HEK293T (cell line): ENCODE results near the gene ACADS.

Experiments
- CTCF ChIA-PET: fragments of 350-600 bp; formaldehyde crosslinking; extraction: SDS; loops from one replicate; lab custom pipeline; 2021; ENCODE audit warnings: antibody characterized with exemption, inconsistent platforms; lab: Yijun Ruan, JAX
- POLR2A ChIA-PET: fragments of 350-600 bp; formaldehyde crosslinking; extraction: SDS; loops from one replicate; lab custom pipeline; 2020; ENCODE audit warnings: antibody characterized with exemption, inconsistent platforms; lab: Yijun Ruan, JAX
- DNase-seq: peaks from one replicate; pipeline ENCODE4 v3.0.0; 2012; ENCODE audit warnings: mixed read lengths; ENCODE audit errors: extremely low spot score
- ARNT ChIP-seq: fragments of 450-650 bp; IDR thresholded peaks from 2 replicates; pipeline ENCODE4 v1.6.1; 2017; ENCODE audit warnings: mild to moderate bottlenecking
- BHLHE40 ChIP-seq: fragments of 450-650 bp; IDR thresholded peaks from 2 replicates; pipeline ENCODE4 v1.6.1; 2016; ENCODE audit warnings: mild to moderate bottlenecking, moderate library complexity, borderline replicate concordance
- CTBP1 ChIP-seq: fragments of 450-650 bp; IDR thresholded peaks from 2 replicates; pipeline ENCODE4 v1.6.1; 2016; ENCODE audit warnings: borderline replicate concordance
- ELF4 ChIP-seq: fragments of 450-650 bp; IDR thresholded peaks from 2 replicates; pipeline ENCODE4 v1.6.1; 2017; ENCODE audit warnings: antibody characterized with exemption
- FOXA1 ChIP-seq: fragments of 450-650 bp; IDR thresholded peaks from 2 replicates; pipeline ENCODE4 v1.6.1; 2016; ENCODE audit warnings: mild to moderate bottlenecking
- FOXK2 ChIP-seq: fragments of 450-650 bp; IDR thresholded peaks from 2 replicates; pipeline ENCODE4 v1.6.1; 2016; ENCODE audit warnings: mild to moderate bottlenecking
- FOXM1 ChIP-seq: fragments of 450-650 bp; IDR thresholded peaks from 2 replicates; pipeline ENCODE4 v1.6.1; 2017; ENCODE audit warnings: mild to moderate bottlenecking, borderline replicate concordance
- HDGF ChIP-seq: fragments of 450-650 bp; IDR thresholded peaks from 2 replicates; pipeline ENCODE4 v1.6.1; 2017; ENCODE audit warnings: antibody characterized with exemption, borderline replicate concordance
- L3MBTL2 ChIP-seq: fragments of 450-650 bp; conservative IDR thresholded peaks from 2 replicates; pipeline ENCODE4 v1.6.1; 2016; ENCODE audit warnings: mild to moderate bottlenecking
- LEF1 ChIP-seq: fragments of 450-650 bp; IDR thresholded peaks from 2 replicates; pipeline ENCODE4 v1.6.1; 2017; ENCODE audit warnings: mild to moderate bottlenecking, borderline replicate concordance
- NFRKB ChIP-seq: fragments of 450-650 bp; IDR thresholded peaks from 2 replicates; pipeline ENCODE4 v1.6.1; 2016; ENCODE audit warnings: mild to moderate bottlenecking, moderate library complexity
- PKNOX1 ChIP-seq: fragments of 450-650 bp; IDR thresholded peaks from 2 replicates; pipeline ENCODE4 v1.6.1; 2016
- SP1 ChIP-seq: fragments of 450-650 bp; IDR thresholded peaks from 2 replicates; pipeline ENCODE4 v1.6.1; 2017
- SUZ12 ChIP-seq: fragments of 450-650 bp; IDR thresholded peaks from 2 replicates; pipeline ENCODE4 v1.6.1; 2016; ENCODE audit warnings: mild to moderate bottlenecking
- TARDBP ChIP-seq: fragments of 450-650 bp; IDR thresholded peaks from 2 replicates; pipeline ENCODE4 v1.6.1; 2016
- ZNF384 ChIP-seq: fragments of 450-650 bp; IDR thresholded peaks from 2 replicates; pipeline ENCODE4 v1.6.1; 2016

The ACADS gene

GRCh38 chr12:120719496-120720233, 6.0 kb upstream of the ACADS start:
- TF ChIP-seq FOXM1 (no peak), ARNT (no peak), SP1 (no peak), PKNOX1 (no peak), ZNF384 (no peak), FOXK2 (no peak), LEF1 (no peak), TARDBP (no peak), L3MBTL2 (no peak), BHLHE40 (no peak), FOXA1 (no peak), ELF4 (no peak), HDGF (no peak), NFRKB (no peak), SUZ12 (no peak), CTBP1 (no peak)
- POLR2A ChIA-PET: interaction anchor here (1.5 kb wide), 1 partner anchor 10 kb away, joined by 6 read pairs; no protein-coding TSS in a partner anchor
- CTCF ChIA-PET: interaction anchor here (0.7 to 1.1 kb wide), 2 partner anchors 136 to 138 kb away, joined by 3 read pairs; partner anchors contain the start of gene POP5

DNA sequence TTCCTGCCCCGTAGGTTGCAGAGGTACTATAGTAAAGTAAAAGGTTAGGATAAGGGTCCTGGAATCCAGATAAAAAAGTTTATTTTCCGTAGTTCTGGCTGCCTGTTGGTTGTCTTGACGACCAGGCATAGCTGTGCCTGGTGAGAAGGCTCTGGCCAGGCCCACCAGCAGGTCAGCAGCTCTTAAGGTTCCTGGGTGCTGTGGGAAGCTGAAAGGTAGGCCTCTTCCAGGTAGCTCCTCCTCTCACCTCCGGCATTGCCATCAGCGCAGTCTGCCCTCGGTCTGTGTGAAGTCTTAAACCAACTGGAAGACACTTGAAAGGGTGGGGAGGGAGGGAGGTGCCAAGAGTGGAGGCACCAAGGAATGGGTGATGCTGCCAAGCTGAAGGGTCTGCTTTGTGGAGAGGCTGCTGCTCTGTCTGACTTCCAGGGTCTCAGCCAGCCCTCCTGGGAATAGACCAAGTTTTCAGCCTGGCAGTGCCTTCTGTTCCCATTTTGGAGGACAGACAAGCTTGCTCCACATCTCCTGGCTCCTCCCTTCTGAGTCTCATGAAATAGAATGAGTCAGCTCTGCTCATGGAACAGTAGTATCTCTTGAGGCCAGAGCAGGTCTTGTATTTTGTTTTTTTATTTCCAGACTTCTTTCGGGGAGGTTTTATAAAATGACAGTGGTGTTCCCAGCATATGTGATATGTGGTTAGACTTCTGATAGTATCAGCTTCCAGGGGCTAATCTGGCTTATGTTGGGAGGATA, 5.2 kb upstream of the ACADS start:
- ChIA-PET POLR2A (interaction anchor here (1.5 kb wide), 1 partner anchor 11 kb away, joined by 6 read pairs; no protein-coding TSS in a partner anchor), CTCF (interaction anchor here (0.7 to 1.1 kb wide), 2 partner anchors 137 to 139 kb away, joined by 3 read pairs; partner anchors contain the start of gene POP5)
- no peak for DNase-seq
- TF ChIP-seq SUZ12 (no peak), FOXK2 (no peak), ELF4 (no peak), TARDBP (no peak), PKNOX1 (no peak), L3MBTL2 (no peak), ARNT (no peak), FOXA1 (no peak), FOXM1 (no peak), NFRKB (no peak), ZNF384 (no peak), CTBP1 (no peak), BHLHE40 (no peak), SP1 (no peak), LEF1 (no peak), HDGF (no peak)

More at GRCh38 chr12:120719496-120720233, 6.0 kb upstream of the ACADS start:
- DNase-seq: no peak

- TF ChIP-seq PKNOX1: no peak
- no peak for TF ChIP-seq SUZ12
- no peak for TF ChIP-seq FOXA1
- no peak for TF ChIP-seq L3MBTL2
- TF ChIP-seq LEF1: no peak
- no peak for TF ChIP-seq TARDBP
- TF ChIP-seq FOXM1: no peak
- CTCF ChIA-PET: interaction anchor here (1.1 kb wide), 1 partner anchor 138 kb away, joined by 3 read pairs; no protein-coding TSS in a partner anchor
- no peak for DNase-seq
- POLR2A ChIA-PET: no interaction called here
These were observed 4.4 kb upstream of the ACADS start for GRCh38 chr12:120720987-120721801.

- TF ChIP-seq LEF1: no peak
- TF ChIP-seq L3MBTL2: no peak
- TF ChIP-seq FOXM1: no peak
- CTCF ChIA-PET: interaction anchor here (1.3 kb wide), 1 partner anchor 75 kb away, joined by 3 read pairs; no protein-coding TSS in a partner anchor
- no peak for DNase-seq
- POLR2A ChIA-PET: no interaction called here
These were observed 3.8 kb upstream of the ACADS start for GRCh38 chr12:120721866-120722265.

DNA sequence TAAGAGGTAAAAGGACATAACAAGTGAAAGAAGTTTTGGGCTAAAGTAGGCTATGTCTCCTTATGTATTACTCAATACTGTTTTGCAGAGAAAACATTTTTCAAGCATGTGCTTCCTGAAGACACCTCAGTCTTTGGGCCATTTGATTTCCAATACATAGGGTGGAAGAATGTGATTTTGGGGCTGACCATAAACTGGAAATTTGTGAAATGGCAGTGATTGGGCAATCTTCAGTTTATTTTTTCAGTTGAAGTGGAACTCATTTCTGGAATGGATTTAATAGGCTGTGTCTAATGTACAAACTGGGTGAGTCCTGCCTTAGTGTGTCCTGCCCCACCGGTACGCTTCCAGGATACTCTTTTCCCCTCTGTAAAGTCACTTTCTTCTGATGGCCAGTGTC, 2.8 kb upstream of the ACADS start:
- CTCF ChIA-PET: interaction anchor here (1.3 kb wide), 1 partner anchor 76 kb away, joined by 3 read pairs; no protein-coding TSS in a partner anchor
- no peak for TF ChIP-seq FOXA1
- no peak for TF ChIP-seq HDGF
- TF ChIP-seq LEF1: no peak
- TF ChIP-seq ZNF384: no peak
- no peak for TF ChIP-seq L3MBTL2
- TF ChIP-seq ARNT: no peak
- DNase-seq: no peak
- POLR2A ChIA-PET: interaction anchor here (0.6 kb wide), 1 partner anchor 48 kb away, joined by 3 read pairs; no protein-coding TSS in a partner anchor
